ENCODE data around the gene MLLT1. TPM values are rescaled to one million over a fixed set of nuclear protein-coding genes. Genes with fewer than 3 reads are reported as not detected.

MLLT1 gene
- total and polyA plus RNA-seq, 7 donors = 9.9 to 25.5 (median 16.3) TPM

- Histone ChIP-seq H3K36me3 (peaks cover 11 to 48% (median 21%) of the 10 kb centered on the region in 4 donors), H3K27me3 (no peaks in the 10 kb centered on the region), H3K4me1 (peaks cover 0 to 66% (median 58%) of the 10 kb centered on the region in 4 donors), H3K9me3 (no peaks in the 10 kb centered on the region), H3K4me3 (no peak overlapping the region), H3K27ac (no peak overlapping the region)
- intact Hi-C loops (cut with DNase I) = no loop called here
- no peak for TF ChIP-seq POLR2A (IDR thresholded peaks at IDR 0.05)
- no peak for TF ChIP-seq CTCF (IDR thresholded peaks at IDR 0.05)
- TF ChIP-seq EP300 (IDR thresholded peaks at IDR 0.05) = no peak
- no peak for TF ChIP-seq POLR2AphosphoS5 (IDR thresholded peaks at IDR 0.05)
- WGBS, 2 donors = 86 to 89% methylated on average over 17 of the region's 17 CpGs
- DNase-seq = no peak
These were observed 12.0 kb downstream of the MLLT1 start for GRCh38 chr19:6267552-6268381.

GRCh38 chr19:6264803-6265202 lies 15.0 kb downstream of the MLLT1 start:
- Histone ChIP-seq H3K4me1 (peaks cover 0 to 41% (median 37%) of the 10 kb centered on the region in 4 donors), H3K4me3 (no peak overlapping the region), H3K27ac (no peak overlapping the region), H3K36me3 (peaks cover 5 to 68% (median 29%) of the 10 kb centered on the region in 4 donors), H3K9me3 (no peaks in the 10 kb centered on the region), H3K27me3 (no peaks in the 10 kb centered on the region)
- intact Hi-C loops (cut with DNase I) = no loop called here
- TF ChIP-seq POLR2AphosphoS5 (IDR thresholded peaks at IDR 0.05) = no peak
- TF ChIP-seq EP300 (IDR thresholded peaks at IDR 0.05) = no peak
- TF ChIP-seq CTCF (IDR thresholded peaks at IDR 0.05) = no peak
- no peak for TF ChIP-seq POLR2A (IDR thresholded peaks at IDR 0.05)
- no peak for DNase-seq
- 87 to 96% methylated on average over 4 of the region's 4 CpGs for WGBS, 2 donors

- Histone ChIP-seq H3K4me3 (no peak overlapping the region), H3K27me3 (no peaks in the 10 kb centered on the region), H3K36me3 (peaks cover 0 to 65% (median 21%) of the 10 kb centered on the region in 4 donors), H3K9me3 (no peaks in the 10 kb centered on the region), H3K4me1 (peaks cover 0 to 44% (median 39%) of the 10 kb centered on the region in 4 donors), H3K27ac (peak overlapping the region in 1 of 4 donors; percentile 31)
- 27 to 65% methylated on average over 18 of the region's 18 CpGs for WGBS, 2 donors
- TF ChIP-seq POLR2A (IDR thresholded peaks at IDR 0.05) = no peak
- TF ChIP-seq EP300 (IDR thresholded peaks at IDR 0.05) = no peak
- no peak for TF ChIP-seq CTCF (IDR thresholded peaks at IDR 0.05)
- TF ChIP-seq POLR2AphosphoS5 (IDR thresholded peaks at IDR 0.05) = no peak
- DNase-seq = no peak
- intact Hi-C loops (cut with DNase I) = no loop called here
These were observed 15.9 kb downstream of the MLLT1 start for GRCh38 chr19:6263735-6264444.

GRCh38 chr19:6263306-6263705 lies 16.5 kb downstream of the MLLT1 start:
- peaks cover 0 to 50% (median 38%) of the 10 kb centered on the region in 4 donors for H3K4me1 ChIP-seq

More at GRCh38 chr19:6263306-6263705, 16.5 kb downstream of the MLLT1 start:
- Histone ChIP-seq H3K27ac (peak overlapping the region in 1 of 4 donors; percentile 31), H3K27me3 (no peaks in the 10 kb centered on the region), H3K4me3 (no peak overlapping the region), H3K36me3 (peaks cover 0 to 63% (median 16%) of the 10 kb centered on the region in 4 donors), H3K9me3 (no peaks in the 10 kb centered on the region)
- WGBS, 2 donors = 72 to 80% methylated on average over 12 of the region's 12 CpGs
- DNase-seq = no peak
- TF ChIP-seq CTCF (IDR thresholded peaks at IDR 0.05) (no peak), POLR2AphosphoS5 (IDR thresholded peaks at IDR 0.05) (no peak), EP300 (IDR thresholded peaks at IDR 0.05) (no peak), POLR2A (IDR thresholded peaks at IDR 0.05) (no peak)
- intact Hi-C loops (cut with DNase I) = no loop called here
